Stomach (tissue), 9 donors: ENCODE measurements around the gene STON2. TPM values are rescaled to one million over a fixed set of nuclear protein-coding genes. Genes with fewer than 3 reads are reported as not detected.

Experiments used
- DNase-seq, 2 donors: peaks; one replicate each; pipeline versions ENCODE4 v3.0.0 to v3.0.0-alpha.2; 2013 to 2019
- H3K27ac ChIP-seq, 5 donors: fragments of 200-600 bp in 4 of 5; sonication (generic) in 4 of 5; one replicate each; pipeline ENCODE4 v1.5.1; 2013 to 2019; ENCODE audit warnings: mild to moderate bottlenecking in 1 of 5, moderate library complexity in 1 of 5
- H3K27me3 ChIP-seq, 3 donors: fragments of 200-600 bp; sonication (generic); one replicate each; pipeline ENCODE4 v1.5.1; 2017 to 2019; ENCODE audit warnings: mixed run types in 1 of 3
- H3K36me3 ChIP-seq, 4 donors: fragments of 200-600 bp; sonication (generic); 1 replicate in 3 of 4; 2 replicates in 1 of 4; pipeline ENCODE4 v1.5.1; 2016 to 2019
- H3K4me1 ChIP-seq, 4 donors: fragments of 200-600 bp; sonication (generic); one replicate each; pipeline ENCODE4 v1.5.1; 2016 to 2019
- H3K4me3 ChIP-seq, 4 donors: fragments of 200-600 bp; sonication (generic) in 3 of 4; one replicate each; pipeline ENCODE4 v1.5.1; 2016 to 2019; ENCODE audit warnings: mild to moderate bottlenecking in 1 of 4
- H3K9me3 ChIP-seq, 4 donors: fragments of 200-600 bp; sonication (generic); one replicate each; pipeline ENCODE4 v1.5.1; 2016 to 2019
- EP300 ChIP-seq: sonication (generic); formaldehyde crosslinking; IDR thresholded peaks from one replicate; pipeline ENCODE4 v1.6.1; 2017; ENCODE audit warnings: antibody characterized with exemption
- POLR2A ChIP-seq, 4 donors: fragments of 450-650 bp; IDR thresholded peaks; one replicate each; pipeline ENCODE4 v1.6.1; 2016; ENCODE audit warnings: antibody characterized with exemption in 4 of 4, control low read depth in 2 of 4, mild to moderate bottlenecking in 1 of 4, moderate library complexity in 1 of 4
- POLR2AphosphoS5 ChIP-seq, 3 donors: sonication (generic); formaldehyde crosslinking; IDR thresholded peaks; one replicate each; pipeline ENCODE4 v1.6.1; 2016; ENCODE audit warnings: antibody characterized with exemption in 3 of 3
- WGBS, 5 donors: extraction: QIAGEN DNeasy Blood & Tissue Kit in 3 of 5; methylation state at CpG; one replicate each; pipeline versions ENCODE4 v1.1.5 to v1.1.7; 2013 to 2018; 5-methylcytosine and 5-hydroxymethylcytosine counted together
- intact Hi-C: fragments of 100-400 bp; cut with DNase I; formaldehyde crosslinking; loops from one replicate; pipeline ENCODE4 v1.15.1; 2023; ENCODE audit warnings: low total_unique reads
- polyA plus RNA-seq, 3 donors: library from polyadenylated mRNA; stranded (reverse); fragments of 200-250 nt; gene quantifications; one replicate each; pipeline ENCODE4 v1.2.3, GENCODE V29; 2013
- small RNA-seq, 4 donors: library from RNA; depleted of rRNA; stranded (forward); fragments of <200 nt; gene quantifications; one replicate each; pipeline ENCODE3, GENCODE V24; 2016
- total RNA-seq, 5 donors: library from RNA; depleted of rRNA; stranded (reverse); fragments of >200 nt; gene quantifications; one replicate each; pipeline versions ENCODE4 v1.1.0 to v1.2.3, GENCODE V29; 2014 to 2016
- TF ChIP-seq, protein P1 (sequence below), 7 experiments: fragments of 450-650 bp in 4 of 7; fragments of 200-600 bp in 3 of 7; sonication (generic) in 3 of 7; IDR thresholded peaks; one replicate each; pipeline ENCODE4 v1.5.1; 2016 to 2019; ENCODE audit warnings: antibody characterized with exemption in 7 of 7, control low read depth in 2 of 7, mild to moderate bottlenecking in 1 of 7
- donor health status: healthy with polysubstance abuse.
- donor health status: Bipolar disorder and iron deficiency.
- donor health status: healthy.

STON2 gene
- total and polyA plus RNA-seq, 8 donors = 1.4 to 50.2 (median 8.3) TPM

DNA sequence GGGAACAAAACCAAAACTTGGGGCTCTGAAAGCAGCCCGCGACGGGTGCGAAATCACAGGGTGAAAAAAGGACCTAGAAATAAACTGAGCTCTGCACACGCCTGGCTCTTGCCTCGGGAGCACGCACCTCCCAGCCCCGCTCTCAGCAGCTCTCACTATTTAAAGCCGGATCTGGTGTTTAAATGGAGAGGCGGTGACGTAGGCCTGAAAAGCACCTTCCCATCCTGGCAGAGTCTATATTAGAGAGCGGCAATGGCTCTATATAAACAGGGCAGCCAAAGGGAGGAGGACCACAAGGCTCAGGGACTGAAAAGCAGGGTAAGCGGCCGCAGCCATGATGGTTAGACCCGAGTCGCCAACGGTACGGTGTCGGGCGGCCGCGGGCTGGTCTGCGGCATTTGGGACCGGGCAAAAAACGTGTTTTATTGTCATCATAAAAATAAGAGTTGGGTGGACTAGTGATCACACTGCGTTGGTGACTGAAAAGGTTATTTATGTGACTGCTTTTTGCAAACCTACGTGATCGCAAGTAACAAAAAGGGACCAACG lies 180.8 kb downstream of the STON2 start:
- Histone ChIP-seq H3K27ac (peak overlapping the region; percentile 88 to 99 (median 98)), H3K9me3 (no peaks in the 10 kb centered on the region), H3K4me3 (peak overlapping the region; percentile 57 to 87 (median 72)), H3K36me3 (peaks cover 12 to 21% (median 20%) of the 10 kb centered on the region in 4 donors), H3K4me1 (peaks cover 13 to 57% (median 29%) of the 10 kb centered on the region in 4 donors), H3K27me3 (no peaks in the 10 kb centered on the region)
- TF ChIP-seq POLR2AphosphoS5 (IDR thresholded peaks at IDR 0.05) (peak; percentile 97 to 100 (median 100)), POLR2A (IDR thresholded peaks at IDR 0.05) (peak in 2 of 4 donors; percentile 99), EP300 (no peak)
- 0 to 1% (median 0%) methylated on average over 29 of the region's 29 CpGs for WGBS, 5 donors
- intact Hi-C loops = no loop called here
- DNase-seq = peak; percentile 95 to 98

GRCh38 chr14:81211844-81212243 lies 188.3 kb downstream of the STON2 start:
- intact Hi-C loops = no loop called here
- peak in 1 of 2 donors; percentile 67 for DNase-seq

More at GRCh38 chr14:81211844-81212243, 188.3 kb downstream of the STON2 start:
- TF ChIP-seq, protein P1, sequence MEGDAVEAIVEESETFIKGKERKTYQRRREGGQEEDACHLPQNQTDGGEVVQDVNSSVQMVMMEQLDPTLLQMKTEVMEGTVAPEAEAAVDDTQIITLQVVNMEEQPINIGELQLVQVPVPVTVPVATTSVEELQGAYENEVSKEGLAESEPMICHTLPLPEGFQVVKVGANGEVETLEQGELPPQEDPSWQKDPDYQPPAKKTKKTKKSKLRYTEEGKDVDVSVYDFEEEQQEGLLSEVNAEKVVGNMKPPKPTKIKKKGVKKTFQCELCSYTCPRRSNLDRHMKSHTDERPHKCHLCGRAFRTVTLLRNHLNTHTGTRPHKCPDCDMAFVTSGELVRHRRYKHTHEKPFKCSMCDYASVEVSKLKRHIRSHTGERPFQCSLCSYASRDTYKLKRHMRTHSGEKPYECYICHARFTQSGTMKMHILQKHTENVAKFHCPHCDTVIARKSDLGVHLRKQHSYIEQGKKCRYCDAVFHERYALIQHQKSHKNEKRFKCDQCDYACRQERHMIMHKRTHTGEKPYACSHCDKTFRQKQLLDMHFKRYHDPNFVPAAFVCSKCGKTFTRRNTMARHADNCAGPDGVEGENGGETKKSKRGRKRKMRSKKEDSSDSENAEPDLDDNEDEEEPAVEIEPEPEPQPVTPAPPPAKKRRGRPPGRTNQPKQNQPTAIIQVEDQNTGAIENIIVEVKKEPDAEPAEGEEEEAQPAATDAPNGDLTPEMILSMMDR (IDR thresholded peaks at IDR 0.05) = peak in 3 of 7 experiments; percentile 14 to 22 (median 16)
- no peak for TF ChIP-seq POLR2A (IDR thresholded peaks at IDR 0.05)
- no peaks in the 10 kb centered on the region for H3K9me3 ChIP-seq
- no peak overlapping the region for H3K27ac ChIP-seq
- peaks cover 0 to 60% (median 16%) of the 10 kb centered on the region in 4 donors for H3K4me1 ChIP-seq
- H3K4me3 ChIP-seq = no peak overlapping the region
- 16 to 43% (median 24%) methylated on average over 2 of the region's 2 CpGs for WGBS, 5 donors
- H3K27me3 ChIP-seq = no peaks in the 10 kb centered on the region
- peaks cover 12 to 79% (median 60%) of the 10 kb centered on the region in 4 donors for H3K36me3 ChIP-seq

Small RNA genes lying within 50 kb of the gene (small RNA-seq; reads per million reads assigned to genes)
- 0 reads per million in 4 donors for gene DYNLL1P1
- gene DYNLL1P2 = 0 reads per million in 4 donors

Other genes starting within 250 kb of the STON2 start
- gene GTF2A1, start 179.4 kb downstream of the STON2 start, total RNA-seq = 10 to 100 TPM in 3 of 5 donors, 1 to 10 TPM in 2; 2.0 to 73.5 (median 10.7) TPM
- 1 to 10 TPM; 4.7 to 7.9 (median 5.4) TPM for gene GTF2A1, start 179.4 kb downstream of the STON2 start, polyA plus RNA-seq
- gene SEL1L, start 133.5 kb upstream of the STON2 start, total RNA-seq = 100 to 1,000 TPM in 2 of 5 donors, 10 to 100 TPM in 3; 11.0 to 175 (median 42.2) TPM
- gene SEL1L, start 133.5 kb upstream of the STON2 start, polyA plus RNA-seq = 10 to 100 TPM in 1 of 3 donors, 1 to 10 TPM in 2; 5.0 to 10.0 (median 9.3) TPM